Stimulated activated CD4-positive, alpha-beta T cell treated with anti-CD3 and anti-CD28 coated beads, Interleukin-15, amount 100 ng/mL, for 1 hour (primary cell): Measurements from ENCODE around the gene MED10.

Experiments
- DNase-seq, 2 donors: peaks; one replicate each; pipeline ENCODE4 v3.0.0-alpha.2; 2020; ENCODE audit warnings: low read depth in 1 of 2, low spot score in 1 of 2

MED10 gene

GRCh38 chr5:6353602-6354302 lies 24.6 kb downstream of the MED10 start:
- no peak for DNase-seq

- DNase-seq, result no peak
These were observed 27.9 kb downstream of the MED10 start for GRCh38 chr5:6350277-6351090.

- no peak for DNase-seq
These were observed 29.0 kb downstream of the MED10 start for GRCh38 chr5:6349387-6349786.

GRCh38 chr5:6348476-6349000 lies 29.8 kb downstream of the MED10 start:
- no peak for DNase-seq

GRCh38 chr5:6347673-6348072 lies 30.7 kb downstream of the MED10 start:
- DNase-seq, result no peak

GRCh38 chr5:6347165-6347564 lies 31.2 kb downstream of the MED10 start:
- no peak for DNase-seq

GRCh38 chr5:6344593-6344989 lies 33.8 kb downstream of the MED10 start:
- DNase-seq, result no peak

- no peak for DNase-seq
These were observed 34.3 kb downstream of the MED10 start for GRCh38 chr5:6343951-6344592.

- DNase-seq, result no peak
These were observed 35.5 kb downstream of the MED10 start for GRCh38 chr5:6342689-6343315.

- no peak for DNase-seq
These were observed 38.2 kb downstream of the MED10 start for GRCh38 chr5:6340100-6340499.

GRCh38 chr5:6338871-6339270 lies 39.5 kb downstream of the MED10 start:
- no peak for DNase-seq

GRCh38 chr5:6338135-6338534 lies 40.2 kb downstream of the MED10 start:
- DNase-seq, result no peak

- no peak for DNase-seq
These were observed 45.0 kb downstream of the MED10 start for GRCh38 chr5:6333182-6333905.

- no peak for DNase-seq
These were observed 50.2 kb downstream of the MED10 start for GRCh38 chr5:6328173-6328572.

GRCh38 chr5:6326776-6327175 lies 51.6 kb downstream of the MED10 start:
- no peak for DNase-seq

- no peak for DNase-seq
These were observed 56.1 kb downstream of the MED10 start for GRCh38 chr5:6322163-6322713.
